ENCODE results near the gene GPRC5A.

GPRC5A gene

GRCh38 chr12:12912711-12913110, 21.3 kb downstream of the GPRC5A start:
- Histone ChIP-seq H3K4me1 (ENCODE audit: low read length) (peaks cover 12% of the 10 kb centered on the region), H3K27me3 (replicated peaks; ENCODE audit: insufficient read depth, low read length) (no peaks in the 10 kb centered on the region), H3K36me3 (replicated peaks; ENCODE audit: insufficient read depth, low read length) (no peaks in the 10 kb centered on the region), H3K27ac (ENCODE audit: low read length) (no peak overlapping the region), H2AFZ (ENCODE audit: low read length) (no peak overlapping the region), H3K4me3 (ENCODE audit: low read length) (no peak overlapping the region), H3K9me3 (replicated peaks; ENCODE audit: insufficient read depth, low read length) (no peaks in the 10 kb centered on the region), H4K20me1 (ENCODE audit: insufficient read depth, low read length) (no peaks in the 10 kb centered on the region), H3K4me2 (ENCODE audit: low read depth, low read length) (no peak overlapping the region), H3K9me2 (replicated peaks; ENCODE audit: insufficient read depth, low read length) (no peaks in the 10 kb centered on the region), H3K79me2 (ENCODE audit: low read length) (no peaks in the 10 kb centered on the region), H3K9ac (ENCODE audit: low read length) (no peak overlapping the region), H3F3A (ENCODE audit: insufficient read depth, low read length) (no peaks in the 10 kb centered on the region)
- TF ChIP-seq EZH2phosphoT487 (IDR thresholded peaks at IDR 0.05; ENCODE audit: low read length) = no peak
- TF ChIP-seq CTCF (IDR thresholded peaks at IDR 0.05; ENCODE audit: low read length) = no peak
- TF ChIP-seq EZH2 (optimal IDR thresholded peaks at IDR 0.05; ENCODE audit: low read depth, low read length) = no peak
- no peak for DNase-seq

GRCh38 chr12:12915656-12916055, 24.3 kb downstream of the GPRC5A start:
- Histone ChIP-seq H3K9ac (ENCODE audit: low read length) (no peak overlapping the region), H3K9me3 (replicated peaks; ENCODE audit: insufficient read depth, low read length) (no peaks in the 10 kb centered on the region), H3K4me2 (ENCODE audit: low read depth, low read length) (no peak overlapping the region), H3F3A (ENCODE audit: insufficient read depth, low read length) (no peaks in the 10 kb centered on the region), H3K9me2 (replicated peaks; ENCODE audit: insufficient read depth, low read length) (no peaks in the 10 kb centered on the region), H4K20me1 (ENCODE audit: insufficient read depth, low read length) (no peaks in the 10 kb centered on the region), H3K36me3 (replicated peaks; ENCODE audit: insufficient read depth, low read length) (no peaks in the 10 kb centered on the region), H2AFZ (ENCODE audit: low read length) (no peak overlapping the region), H3K27ac (ENCODE audit: low read length) (no peak overlapping the region), H3K4me3 (ENCODE audit: low read length) (no peak overlapping the region), H3K4me1 (ENCODE audit: low read length) (peaks cover 3% of the 10 kb centered on the region), H3K79me2 (ENCODE audit: low read length) (no peaks in the 10 kb centered on the region), H3K27me3 (replicated peaks; ENCODE audit: insufficient read depth, low read length) (no peaks in the 10 kb centered on the region)
- no peak for DNase-seq
- TF ChIP-seq CTCF (IDR thresholded peaks at IDR 0.05; ENCODE audit: low read length) = no peak
- TF ChIP-seq EZH2 (optimal IDR thresholded peaks at IDR 0.05; ENCODE audit: low read depth, low read length) = no peak
- no peak for TF ChIP-seq EZH2phosphoT487 (IDR thresholded peaks at IDR 0.05; ENCODE audit: low read length)

- H3K36me3 ChIP-seq (replicated peaks; ENCODE audit: insufficient read depth, low read length) = no peaks in the 10 kb centered on the region
- no peak overlapping the region for H3K4me2 ChIP-seq (ENCODE audit: low read depth, low read length)
- H3K4me3 ChIP-seq (ENCODE audit: low read length) = no peak overlapping the region
- H3K9me3 ChIP-seq (replicated peaks; ENCODE audit: insufficient read depth, low read length) = no peaks in the 10 kb centered on the region
- no peaks in the 10 kb centered on the region for H4K20me1 ChIP-seq (ENCODE audit: insufficient read depth, low read length)
- DNase-seq = peak; percentile 84
- H3F3A ChIP-seq (ENCODE audit: insufficient read depth, low read length) = no peaks in the 10 kb centered on the region
- H3K9ac ChIP-seq (ENCODE audit: low read length) = no peak overlapping the region
- H2AFZ ChIP-seq (ENCODE audit: low read length) = 0 out of 2 replicates have a peak overlapping the region, but pooled peaks have one; percentile 1
- no peaks in the 10 kb centered on the region for H3K9me2 ChIP-seq (replicated peaks; ENCODE audit: insufficient read depth, low read length)
- peaks cover 3% of the 10 kb centered on the region for H3K4me1 ChIP-seq (ENCODE audit: low read length)
- no peaks in the 10 kb centered on the region for H3K27me3 ChIP-seq (replicated peaks; ENCODE audit: insufficient read depth, low read length)
- no peak overlapping the region for H3K27ac ChIP-seq (ENCODE audit: low read length)
- no peaks in the 10 kb centered on the region for H3K79me2 ChIP-seq (ENCODE audit: low read length)
- TF ChIP-seq EZH2phosphoT487 (IDR thresholded peaks at IDR 0.05; ENCODE audit: low read length) = no peak
- TF ChIP-seq EZH2 (optimal IDR thresholded peaks at IDR 0.05; ENCODE audit: low read depth, low read length) = no peak
- peak; percentile 98 for TF ChIP-seq CTCF (IDR thresholded peaks at IDR 0.05; ENCODE audit: low read length)
Measured at GRCh38 chr12:12916135-12916944, 25.0 kb downstream of the GPRC5A start.

Measured in MM.1S (cell line).